Spleen (tissue), 11 donors: Measurements from ENCODE around the gene HOXC11. TPM values are rescaled to one million over a fixed set of nuclear protein-coding genes. Genes with fewer than 3 reads are reported as not detected.

Experiments used
- DNase-seq: peaks from one replicate; pipeline ENCODE4 v3.0.0-alpha.2; 2020
- H3K27ac ChIP-seq, 8 donors: fragments of 200-600 bp; sonication (generic) in 7 of 8; 1 replicate in 4 of 8; 2 replicates in 4 of 8; pipeline versions ENCODE4 v1.5.0 to v1.8.0; 2016 to 2021; ENCODE audit warnings: inconsistent platforms in 4 of 8, mild to moderate bottlenecking in 4 of 8, moderate library complexity in 1 of 8
- H3K27me3 ChIP-seq, 7 donors: fragments of 200-600 bp; sonication (generic) in 6 of 7; replicated peaks in 1 of 7; 1 replicate in 4 of 7; 2 replicates in 3 of 7; pipeline versions ENCODE4 v1.5.0 to v1.8.0; 2016 to 2021; ENCODE audit warnings: inconsistent platforms in 3 of 7, mild to moderate bottlenecking in 1 of 7
- H3K36me3 ChIP-seq, 6 donors: fragments of 200-600 bp; sonication (generic) in 5 of 6; 1 replicate in 4 of 6; 2 replicates in 2 of 6; pipeline versions ENCODE4 v1.5.0 to v1.8.0; 2016 to 2021; ENCODE audit warnings: inconsistent platforms in 2 of 6
- H3K4me1 ChIP-seq, 6 donors: fragments of 200-600 bp; sonication (generic) in 5 of 6; 1 replicate in 3 of 6; 2 replicates in 3 of 6; pipeline versions ENCODE4 v1.5.0 to v1.8.0; 2016 to 2021; ENCODE audit warnings: inconsistent platforms in 3 of 6
- H3K4me3 ChIP-seq, 8 donors: fragments of 200-600 bp; sonication (generic) in 7 of 8; 1 replicate in 4 of 8; 2 replicates in 4 of 8; pipeline versions ENCODE4 v1.5.0 to v1.8.0; 2016 to 2021; ENCODE audit warnings: inconsistent platforms in 4 of 8, mild to moderate bottlenecking in 4 of 8, moderate library complexity in 2 of 8
- H3K9me3 ChIP-seq, 8 donors: fragments of 200-600 bp; sonication (generic) in 7 of 8; 1 replicate in 4 of 8; 2 replicates in 4 of 8; pipeline versions ENCODE4 v1.5.0 to v1.8.0; 2016 to 2021; ENCODE audit warnings: inconsistent platforms in 4 of 8
- POLR2A ChIP-seq, 3 donors: fragments of 450-650 bp; IDR thresholded peaks; one replicate each; pipeline ENCODE4 v1.5.1; 2017; ENCODE audit warnings: antibody characterized with exemption in 3 of 3, mild to moderate bottlenecking in 1 of 3
- POLR2AphosphoS5 ChIP-seq, 3 donors: sonication (generic); formaldehyde crosslinking; IDR thresholded peaks; one replicate each; pipeline ENCODE4 v1.5.1; 2017; ENCODE audit warnings: antibody characterized with exemption in 3 of 3
- WGBS, 5 donors: extraction: QIAGEN DNeasy Blood & Tissue Kit in 3 of 5; methylation state at CpG; one replicate each; pipeline versions ENCODE4 v1.1.5 to v1.1.7; 2013 to 2018; 5-methylcytosine and 5-hydroxymethylcytosine counted together
- intact Hi-C: fragments of 100-400 bp; cut with DNase I; formaldehyde crosslinking; loops from one replicate; pipeline ENCODE4 v1.15.0; 2023; ENCODE audit warnings: low total_unique reads
- polyA plus RNA-seq, 3 donors: library from polyadenylated mRNA; stranded (reverse); fragments of 200-250 nt; gene quantifications; one replicate each; pipeline ENCODE4 v1.2.1, GENCODE V29; 2013
- total RNA-seq, 7 donors: library from RNA; depleted of rRNA in 3 of 7; stranded (reverse); fragments of >200 nt in 3 of 7; fragmentation: NEBNext Ultra II Directional in 4 of 7; extraction: Animal tissue kit (Norgen Biotek cat#: 25700) in 4 of 7; gene quantifications; one replicate each; pipeline versions ENCODE4 v1.1.0 to v1.2.1, GENCODE V29; 2016 to 2021
- TF ChIP-seq, protein P1 (sequence below), 11 experiments: fragments of 200-600 bp in 7 of 11; fragments of 450-650 bp in 4 of 11; sonication (generic) in 4 of 11; IDR thresholded peaks in 8 of 11; conservative IDR thresholded peaks in 3 of 11; 1 replicate in 7 of 11; 2 replicates in 4 of 11; pipeline versions ENCODE4 v1.4.0 to v1.8.0; 2016 to 2021; ENCODE audit warnings: antibody characterized with exemption in 11 of 11, inconsistent platforms in 4 of 11, mild to moderate bottlenecking in 1 of 11
- donor health status: healthy with polysubstance abuse.
- donor health status: DM: no; HTN: no; CAD: no; lungs with moderate emphysema.
- donor health status: DM: no; HTN: no; CAD: no.
- donor health status: Bipolar disorder and iron deficiency.
- donor health status: healthy.
- donor health status: DM: no; HTN: no; CAD: no.
- donor health status: DM: yes; HTN: yes; CAD: no.

HOXC11 gene
- total and polyA plus RNA-seq, 10 donors, result not detected

DNA sequence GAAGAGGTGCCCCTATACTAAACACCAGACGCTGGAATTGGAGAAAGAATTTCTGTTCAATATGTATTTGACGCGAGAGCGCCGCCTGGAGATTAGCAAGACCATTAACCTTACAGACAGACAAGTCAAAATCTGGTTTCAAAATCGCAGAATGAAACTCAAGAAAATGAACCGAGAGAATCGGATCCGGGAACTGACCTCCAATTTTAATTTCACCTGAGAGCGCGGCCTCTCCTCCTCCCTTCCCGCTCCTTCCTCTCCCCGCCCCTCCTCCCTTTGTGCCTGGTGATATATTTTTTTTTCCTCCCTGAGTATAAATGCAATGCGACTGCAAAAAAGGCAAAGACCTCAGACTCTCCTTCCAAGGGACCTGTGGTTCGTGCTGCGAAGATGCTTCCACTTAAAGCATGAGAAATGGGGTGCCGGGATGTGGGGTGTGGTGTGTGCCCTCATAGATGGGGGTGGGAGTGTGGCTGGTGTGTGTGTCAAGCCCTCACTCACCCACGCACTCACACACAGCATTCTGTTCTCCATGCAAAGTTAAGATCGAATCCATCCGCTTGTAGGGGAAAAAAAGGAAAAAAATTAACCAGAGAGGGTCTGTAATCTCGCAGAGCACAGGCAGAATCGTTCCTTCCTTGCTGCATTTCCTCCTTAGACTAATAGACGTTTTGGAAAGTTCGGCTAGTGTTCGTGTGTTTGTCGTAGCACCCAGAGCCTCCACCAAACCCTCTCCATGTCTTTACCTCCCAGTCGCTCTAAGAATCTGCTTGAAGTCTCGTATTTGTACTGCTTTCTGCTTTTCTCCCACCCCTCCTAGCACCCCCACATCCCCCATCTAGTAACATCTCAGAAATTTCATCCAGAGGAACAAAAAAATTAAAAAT lies 16.5 kb downstream of the HOXC11 start:
- Histone ChIP-seq H3K27me3 (peaks cover 30 to 100% (median 100%) of the 10 kb centered on the region in 7 donors), H3K4me3 (peak overlapping the region in 1 of 8 donors; percentile 22), H3K9me3 (peaks cover 0 to 9% (median 0%) of the 10 kb centered on the region in 8 donors), H3K4me1 (peaks cover 14 to 43% (median 34%) of the 10 kb centered on the region in 6 donors), H3K27ac (no peak overlapping the region), H3K36me3 (no peaks in the 10 kb centered on the region)
- WGBS, 5 donors, result 3 to 6% (median 5%) methylated on average over 28 of the region's 28 CpGs
- DNase-seq, result no peak
- intact Hi-C loops, result no loop called here
- TF ChIP-seq, protein P1, sequence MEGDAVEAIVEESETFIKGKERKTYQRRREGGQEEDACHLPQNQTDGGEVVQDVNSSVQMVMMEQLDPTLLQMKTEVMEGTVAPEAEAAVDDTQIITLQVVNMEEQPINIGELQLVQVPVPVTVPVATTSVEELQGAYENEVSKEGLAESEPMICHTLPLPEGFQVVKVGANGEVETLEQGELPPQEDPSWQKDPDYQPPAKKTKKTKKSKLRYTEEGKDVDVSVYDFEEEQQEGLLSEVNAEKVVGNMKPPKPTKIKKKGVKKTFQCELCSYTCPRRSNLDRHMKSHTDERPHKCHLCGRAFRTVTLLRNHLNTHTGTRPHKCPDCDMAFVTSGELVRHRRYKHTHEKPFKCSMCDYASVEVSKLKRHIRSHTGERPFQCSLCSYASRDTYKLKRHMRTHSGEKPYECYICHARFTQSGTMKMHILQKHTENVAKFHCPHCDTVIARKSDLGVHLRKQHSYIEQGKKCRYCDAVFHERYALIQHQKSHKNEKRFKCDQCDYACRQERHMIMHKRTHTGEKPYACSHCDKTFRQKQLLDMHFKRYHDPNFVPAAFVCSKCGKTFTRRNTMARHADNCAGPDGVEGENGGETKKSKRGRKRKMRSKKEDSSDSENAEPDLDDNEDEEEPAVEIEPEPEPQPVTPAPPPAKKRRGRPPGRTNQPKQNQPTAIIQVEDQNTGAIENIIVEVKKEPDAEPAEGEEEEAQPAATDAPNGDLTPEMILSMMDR (IDR thresholded peaks at IDR 0.05 in 8 of 11, conservative IDR thresholded peaks at IDR 0.05 in 3 of 11), result no peak
- no peak for TF ChIP-seq POLR2AphosphoS5 (IDR thresholded peaks at IDR 0.05)
- no peak for TF ChIP-seq POLR2A (IDR thresholded peaks at IDR 0.05)

DNA sequence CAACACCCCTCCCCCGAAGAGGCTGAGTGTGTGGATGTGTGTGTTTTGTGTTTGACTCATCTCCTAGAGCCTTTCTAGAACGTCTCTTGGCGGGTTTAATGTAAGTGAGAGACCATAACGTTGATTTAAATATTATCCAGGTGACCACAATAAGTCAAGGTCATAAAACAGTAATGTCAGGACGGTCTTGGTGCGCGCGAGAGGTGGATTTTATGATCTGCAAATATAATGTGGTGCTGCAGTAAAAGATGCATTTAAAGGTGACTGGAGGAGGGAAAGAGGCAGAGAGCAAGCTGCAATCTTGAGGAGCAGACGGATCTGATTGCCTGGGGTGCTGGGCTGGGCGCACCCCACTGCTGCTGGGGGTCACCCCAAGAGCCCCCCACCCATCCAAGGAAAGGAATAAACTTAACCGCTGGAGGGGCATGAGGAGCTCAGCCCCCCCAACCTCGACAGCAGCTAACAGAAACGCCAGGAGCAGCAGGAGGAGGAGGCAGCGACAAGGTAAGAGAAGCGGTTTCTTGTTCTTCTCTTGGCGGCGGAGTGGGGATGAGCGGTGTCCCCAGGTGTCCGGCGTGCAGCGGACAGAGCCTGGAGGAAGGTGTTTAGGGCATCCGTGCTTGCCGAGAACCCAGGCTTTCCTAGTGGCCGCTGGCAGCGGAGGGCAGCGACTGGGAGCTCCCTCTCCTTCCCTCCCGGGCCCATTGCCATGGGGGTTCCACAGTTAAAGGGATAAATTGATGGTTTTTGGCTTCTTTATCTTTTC lies 17.6 kb downstream of the HOXC11 start:
- Histone ChIP-seq H3K4me1 (peaks cover 18 to 43% (median 37%) of the 10 kb centered on the region in 6 donors), H3K27me3 (peaks cover 33 to 100% (median 100%) of the 10 kb centered on the region in 7 donors), H3K4me3 (no peak overlapping the region), H3K36me3 (no peaks in the 10 kb centered on the region), H3K27ac (no peak overlapping the region), H3K9me3 (peaks cover 0 to 1% (median 0%) of the 10 kb centered on the region in 8 donors)
- no peak for DNase-seq
- 6 to 17% (median 9%) methylated on average over 27 of the region's 27 CpGs for WGBS, 5 donors
- TF ChIP-seq POLR2AphosphoS5 (IDR thresholded peaks at IDR 0.05), result no peak
- TF ChIP-seq POLR2A (IDR thresholded peaks at IDR 0.05), result no peak
- TF ChIP-seq, protein P1 (IDR thresholded peaks at IDR 0.05 in 8 of 11, conservative IDR thresholded peaks at IDR 0.05 in 3 of 11), result no peak
- intact Hi-C loops, result no loop called here

- TF ChIP-seq POLR2A (IDR thresholded peaks at IDR 0.05) (no peak), POLR2AphosphoS5 (IDR thresholded peaks at IDR 0.05) (no peak)
- TF ChIP-seq, protein P1 (IDR thresholded peaks at IDR 0.05 in 8 of 11, conservative IDR thresholded peaks at IDR 0.05 in 3 of 11), result no peak
- peaks cover 15 to 43% (median 36%) of the 10 kb centered on the region in 6 donors for H3K4me1 ChIP-seq
- WGBS, 5 donors, result 1 to 6% (median 4%) methylated on average over 8 of the region's 8 CpGs
- no peak overlapping the region for H3K4me3 ChIP-seq
- no peak overlapping the region for H3K27ac ChIP-seq
- intact Hi-C loops, result no loop called here
- no peak for DNase-seq
- H3K9me3 ChIP-seq, result no peaks in the 10 kb centered on the region
- no peaks in the 10 kb centered on the region for H3K36me3 ChIP-seq
- H3K27me3 ChIP-seq, result peaks cover 30 to 100% (median 100%) of the 10 kb centered on the region in 7 donors
Measured at GRCh38 chr12:53991077-53991460, 18.1 kb downstream of the HOXC11 start.
